ENCODE measurements around the gene KAT2B. TPM values are rescaled to one million over a fixed set of nuclear protein-coding genes. Genes with fewer than 3 reads are reported as not detected.

Gene KAT2B
- total and polyA plus RNA-seq, 8 donors: 3.8 to 208 (median 20.3) TPM

DNA sequence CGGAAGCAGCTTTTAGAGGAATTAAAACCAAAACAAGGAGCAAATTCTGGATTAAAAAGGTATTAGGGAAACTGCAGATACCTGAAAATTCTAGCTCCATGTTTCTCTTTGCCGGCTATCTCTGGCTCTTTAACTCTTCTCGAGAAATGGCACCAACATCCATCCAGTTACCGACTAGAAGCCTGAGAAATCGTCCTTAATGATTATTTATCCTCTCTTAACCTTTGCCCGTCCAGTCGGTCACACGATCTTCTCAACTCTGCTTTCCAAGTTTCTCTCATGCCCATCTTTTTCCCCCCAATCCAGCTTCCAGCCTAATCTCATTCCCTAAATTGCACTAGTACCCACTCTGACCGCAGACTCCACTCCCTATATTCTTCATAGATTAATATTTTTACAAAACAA lies 146.4 kb downstream of the KAT2B start:
- intact Hi-C loops (cut with DNase I; ENCODE audit: low total_unique reads): no loop called here
- 1 to 4% (median 3%) methylated on average over 9 of the region's 9 CpGs for WGBS, 5 donors
- Histone ChIP-seq H3K27ac (peak overlapping the region; percentile 89 to 97 (median 93)), H3K9me3 (no peaks in the 10 kb centered on the region), H3K4me3 (peak overlapping the region; percentile 57 to 88 (median 72)), H3K36me3 (no peaks in the 10 kb centered on the region), H3K27me3 (no peaks in the 10 kb centered on the region), H3K4me1 (peaks cover 0 to 21% (median 17%) of the 10 kb centered on the region in 4 donors)
- TF ChIP-seq POLR2AphosphoS5 (IDR thresholded peaks at IDR 0.05) (no peak), POLR2A (IDR thresholded peaks at IDR 0.05) (no peak), EP300 (IDR thresholded peaks at IDR 0.05) (no peak)
- TF ChIP-seq, protein P1, sequence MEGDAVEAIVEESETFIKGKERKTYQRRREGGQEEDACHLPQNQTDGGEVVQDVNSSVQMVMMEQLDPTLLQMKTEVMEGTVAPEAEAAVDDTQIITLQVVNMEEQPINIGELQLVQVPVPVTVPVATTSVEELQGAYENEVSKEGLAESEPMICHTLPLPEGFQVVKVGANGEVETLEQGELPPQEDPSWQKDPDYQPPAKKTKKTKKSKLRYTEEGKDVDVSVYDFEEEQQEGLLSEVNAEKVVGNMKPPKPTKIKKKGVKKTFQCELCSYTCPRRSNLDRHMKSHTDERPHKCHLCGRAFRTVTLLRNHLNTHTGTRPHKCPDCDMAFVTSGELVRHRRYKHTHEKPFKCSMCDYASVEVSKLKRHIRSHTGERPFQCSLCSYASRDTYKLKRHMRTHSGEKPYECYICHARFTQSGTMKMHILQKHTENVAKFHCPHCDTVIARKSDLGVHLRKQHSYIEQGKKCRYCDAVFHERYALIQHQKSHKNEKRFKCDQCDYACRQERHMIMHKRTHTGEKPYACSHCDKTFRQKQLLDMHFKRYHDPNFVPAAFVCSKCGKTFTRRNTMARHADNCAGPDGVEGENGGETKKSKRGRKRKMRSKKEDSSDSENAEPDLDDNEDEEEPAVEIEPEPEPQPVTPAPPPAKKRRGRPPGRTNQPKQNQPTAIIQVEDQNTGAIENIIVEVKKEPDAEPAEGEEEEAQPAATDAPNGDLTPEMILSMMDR (IDR thresholded peaks at IDR 0.05): no peak
- DNase-seq: peak in 1 of 2 donors; percentile 43

DNA sequence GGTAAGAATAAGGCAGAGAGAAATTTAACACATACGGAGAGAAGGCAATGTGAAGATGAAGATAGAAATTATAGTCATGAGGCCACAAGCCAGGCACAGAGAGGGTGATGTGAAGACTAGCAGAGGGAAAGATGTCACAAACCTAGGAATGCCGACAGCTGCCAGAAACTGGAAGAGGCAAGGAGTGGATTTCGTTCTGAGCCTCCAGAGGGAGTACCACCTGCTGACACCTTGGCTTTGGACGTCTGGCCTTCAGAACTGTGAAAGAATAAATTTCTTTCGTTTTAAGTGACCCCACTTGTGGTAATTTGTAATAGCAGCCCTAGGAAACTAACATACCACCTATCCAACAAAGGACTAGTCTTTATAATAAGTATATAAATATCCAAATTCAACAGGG lies 150.7 kb downstream of the KAT2B start:
- intact Hi-C loops (cut with DNase I; ENCODE audit: low total_unique reads): no loop called here
- TF ChIP-seq EP300 (IDR thresholded peaks at IDR 0.05) (no peak), POLR2A (IDR thresholded peaks at IDR 0.05) (no peak), POLR2AphosphoS5 (IDR thresholded peaks at IDR 0.05) (no peak)
- TF ChIP-seq, protein P1 (IDR thresholded peaks at IDR 0.05): no peak
- Histone ChIP-seq H3K9me3 (no peaks in the 10 kb centered on the region), H3K27ac (no peak overlapping the region), H3K4me1 (peaks cover 0 to 11% (median 8%) of the 10 kb centered on the region in 4 donors), H3K27me3 (no peaks in the 10 kb centered on the region), H3K36me3 (no peaks in the 10 kb centered on the region), H3K4me3 (no peak overlapping the region)
- DNase-seq: peak in 1 of 2 donors; percentile 5
- 66 to 71% (median 67%) methylated on average over 5 of the region's 5 CpGs for WGBS, 5 donors

DNA sequence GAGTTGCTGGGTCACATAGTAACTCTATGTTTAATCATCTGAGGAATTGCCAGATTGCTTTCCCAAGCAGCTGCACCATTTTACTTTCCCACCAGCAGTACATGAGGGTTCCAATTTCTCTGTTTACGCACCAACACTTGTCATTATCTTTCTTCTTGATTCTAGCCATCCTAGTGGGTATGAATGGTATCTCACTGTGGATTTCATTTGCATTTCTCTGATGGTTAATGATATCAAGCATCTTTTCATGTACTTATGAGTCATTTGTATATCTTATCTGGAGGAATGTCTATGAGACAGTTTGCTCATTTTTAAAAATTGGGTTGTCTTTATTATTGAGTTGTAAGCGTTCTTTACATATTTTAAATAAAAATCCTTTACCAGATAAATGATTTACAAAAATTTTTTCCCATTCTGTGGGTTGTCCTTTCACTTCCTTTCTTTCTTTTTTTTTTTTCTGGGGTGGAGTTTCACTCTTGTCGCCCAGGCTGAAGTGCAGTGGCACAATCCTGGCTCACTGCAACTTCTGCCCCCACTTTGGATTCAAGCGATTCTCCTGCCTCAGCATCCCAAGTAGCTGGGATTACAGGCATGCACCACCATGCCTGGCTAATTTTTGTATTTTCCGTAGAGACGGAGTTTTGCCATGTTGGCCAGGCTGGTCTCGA lies 154.7 kb downstream of the KAT2B start:
- no peak for DNase-seq
- TF ChIP-seq EP300 (IDR thresholded peaks at IDR 0.05) (no peak), POLR2A (IDR thresholded peaks at IDR 0.05) (no peak), POLR2AphosphoS5 (IDR thresholded peaks at IDR 0.05) (no peak)
- TF ChIP-seq, protein P1 (IDR thresholded peaks at IDR 0.05): no peak
- Histone ChIP-seq H3K4me1 (no peaks in the 10 kb centered on the region), H3K9me3 (no peaks in the 10 kb centered on the region), H3K4me3 (no peak overlapping the region), H3K27ac (no peak overlapping the region), H3K36me3 (no peaks in the 10 kb centered on the region), H3K27me3 (no peaks in the 10 kb centered on the region)
- WGBS, 5 donors: 93 to 96% (median 94%) methylated on average over 7 of the region's 7 CpGs
- intact Hi-C loops (cut with DNase I; ENCODE audit: low total_unique reads): no loop called here

DNA sequence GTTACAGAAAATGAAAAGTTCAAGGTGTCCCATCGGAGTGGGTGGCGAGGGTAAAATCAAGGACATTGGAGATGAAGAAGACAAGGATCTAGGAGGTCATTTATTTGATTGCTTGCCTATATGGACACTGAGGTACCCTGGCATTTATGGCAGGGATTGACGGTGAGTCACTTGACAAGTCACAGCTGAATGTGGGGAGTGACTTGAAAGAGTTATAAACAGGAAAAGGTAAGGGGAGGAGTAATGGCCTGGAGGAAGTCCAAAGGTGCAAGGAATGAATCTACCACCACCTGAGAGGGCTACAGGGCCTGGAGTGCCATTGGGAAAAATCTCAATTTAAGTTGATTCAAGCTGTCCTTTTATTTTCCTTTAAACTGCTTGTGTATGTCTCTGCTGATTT lies 157.5 kb downstream of the KAT2B start:
- peak in 1 of 2 donors; percentile 40 for DNase-seq
- TF ChIP-seq POLR2A (IDR thresholded peaks at IDR 0.05) (no peak), POLR2AphosphoS5 (IDR thresholded peaks at IDR 0.05) (no peak), EP300 (IDR thresholded peaks at IDR 0.05) (no peak)
- TF ChIP-seq, protein P1 (IDR thresholded peaks at IDR 0.05): no peak
- intact Hi-C loops (cut with DNase I; ENCODE audit: low total_unique reads): no loop called here

More for the DNA sequence above, 157.5 kb downstream of the KAT2B start:
- 85 to 89% (median 86%) methylated on average over 3 of the region's 3 CpGs for WGBS, 5 donors
- Histone ChIP-seq H3K9me3 (no peaks in the 10 kb centered on the region), H3K4me3 (no peak overlapping the region), H3K4me1 (no peaks in the 10 kb centered on the region), H3K27ac (no peak overlapping the region), H3K27me3 (no peaks in the 10 kb centered on the region), H3K36me3 (no peaks in the 10 kb centered on the region)
